Stimulated activated naive CD8-positive, alpha-beta T cell treated with anti-CD3 and anti-CD28 coated beads, Interleukin-15, amount 100 ng/mL, for 72 hours (primary cell): Measurements from ENCODE around the gene EPB41L4A.

Experiments
- ATAC-seq: fragments of 150-1000 bp; cut with Tn5 transposase; 2 replicates; pipeline ENCODE4 v1.10.0; 2021; ENCODE audit warnings: mild to moderate bottlenecking, moderate library complexity
- DNase-seq, 2 donors: peaks; one replicate each; pipeline ENCODE4 v3.0.0; 2021 to 2022
- H3K27ac Mint-ChIP-seq, 2 donors: one replicate each; pipeline ENCODE4 v1.8.0; 2022; ENCODE audit warnings: mild to moderate bottlenecking in 2 of 2, mixed read lengths in 2 of 2, moderate library complexity in 2 of 2
- H3K27me3 Mint-ChIP-seq: one replicate; pipeline ENCODE4 v1.8.0; 2022; ENCODE audit warnings: mixed read lengths
- H3K4me1 Mint-ChIP-seq: one replicate; pipeline ENCODE4 v1.8.0; 2022; ENCODE audit warnings: mild to moderate bottlenecking, mixed read lengths
- H3K4me3 Mint-ChIP-seq, 2 donors: one replicate each; pipeline ENCODE4 v1.8.0; 2022; ENCODE audit warnings: mild to moderate bottlenecking in 2 of 2, mixed read lengths in 2 of 2, moderate library complexity in 1 of 2
- H3K9me3 Mint-ChIP-seq, 2 donors: one replicate each; pipeline ENCODE4 v1.8.0; 2022; ENCODE audit warnings: mixed read lengths in 2 of 2

Gene EPB41L4A

GRCh38 chr5:112165897-112166737, 253.0 kb downstream of the EPB41L4A start:
- Mint-ChIP-seq H3K9me3 (no peaks in the 10 kb centered on the region), H3K4me3 (no peak overlapping the region), H3K4me1 (peaks cover 23% of the 10 kb centered on the region), H3K27ac (peak overlapping the region in 1 of 2 donors; percentile 5), H3K27me3 (no peaks in the 10 kb centered on the region)
- DNase-seq (no peak), ATAC-seq (no peak)

DNA sequence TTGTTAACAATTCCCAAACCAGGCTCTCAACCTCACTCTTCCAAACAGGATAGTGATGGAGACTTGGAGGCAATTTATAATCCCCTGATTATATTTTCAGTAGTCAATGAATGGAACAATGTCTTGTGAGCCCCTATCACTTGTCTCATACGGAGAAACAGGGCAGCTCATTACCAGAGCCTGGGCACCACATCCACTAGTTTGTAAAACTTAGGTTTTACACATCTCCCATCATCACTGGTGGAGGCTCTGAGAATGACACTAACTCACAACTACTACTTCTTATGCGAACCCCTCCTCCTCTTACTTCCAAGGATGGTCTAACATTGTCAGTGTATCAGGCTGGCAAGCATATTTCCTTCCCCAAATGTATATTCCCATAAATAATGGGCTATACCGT, 253.7 kb downstream of the EPB41L4A start:
- Mint-ChIP-seq H3K27ac (no peak overlapping the region), H3K4me3 (no peak overlapping the region), H3K4me1 (peaks cover 27% of the 10 kb centered on the region), H3K27me3 (no peaks in the 10 kb centered on the region), H3K9me3 (peaks cover 1 to 3% of the 10 kb centered on the region in 2 donors)
- ATAC-seq (no peak), DNase-seq (no peak)

DNA sequence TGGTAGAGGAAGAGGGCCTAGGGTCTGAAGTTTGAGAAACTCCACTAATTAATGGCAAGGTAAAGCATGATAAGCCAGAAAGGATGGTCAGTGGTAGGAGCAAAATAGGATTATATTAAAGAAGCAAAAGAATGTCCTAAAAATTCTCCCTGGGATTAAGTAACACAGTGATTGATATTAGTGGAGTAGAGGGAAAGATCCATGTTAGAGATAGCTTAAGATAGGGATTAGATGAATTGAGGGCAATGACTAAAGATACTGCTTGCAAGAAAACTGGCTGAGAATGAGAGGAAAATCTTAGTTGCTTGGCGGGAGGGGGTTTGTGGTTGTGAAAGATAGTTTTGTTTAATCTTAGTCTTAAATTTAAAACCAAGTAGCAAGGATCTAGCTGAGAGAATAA, 255.6 kb downstream of the EPB41L4A start:
- H3K27ac Mint-ChIP-seq = peak overlapping the region; percentile 24 to 35
- no peak for ATAC-seq

GRCh38 chr5:112161392-112161748, 257.7 kb downstream of the EPB41L4A start:
- peaks cover 32% of the 10 kb centered on the region for H3K4me1 Mint-ChIP-seq
- H3K27ac Mint-ChIP-seq = peak overlapping the region; percentile 91 to 98
- no peak for ATAC-seq
- H3K9me3 Mint-ChIP-seq = peaks cover 6 to 9% of the 10 kb centered on the region in 2 donors
- H3K27me3 Mint-ChIP-seq = no peaks in the 10 kb centered on the region
- peak overlapping the region; percentile 87 to 92 for H3K4me3 Mint-ChIP-seq
- no peak for DNase-seq

More for the DNA sequence above, 255.6 kb downstream of the EPB41L4A start:
- H3K4me1 Mint-ChIP-seq = peaks cover 32% of the 10 kb centered on the region
- H3K9me3 Mint-ChIP-seq = peaks cover 4 to 6% of the 10 kb centered on the region in 2 donors
- no peaks in the 10 kb centered on the region for H3K27me3 Mint-ChIP-seq
- H3K4me3 Mint-ChIP-seq = peak overlapping the region in 1 of 2 donors; percentile 32
- DNase-seq = no peak

DNA sequence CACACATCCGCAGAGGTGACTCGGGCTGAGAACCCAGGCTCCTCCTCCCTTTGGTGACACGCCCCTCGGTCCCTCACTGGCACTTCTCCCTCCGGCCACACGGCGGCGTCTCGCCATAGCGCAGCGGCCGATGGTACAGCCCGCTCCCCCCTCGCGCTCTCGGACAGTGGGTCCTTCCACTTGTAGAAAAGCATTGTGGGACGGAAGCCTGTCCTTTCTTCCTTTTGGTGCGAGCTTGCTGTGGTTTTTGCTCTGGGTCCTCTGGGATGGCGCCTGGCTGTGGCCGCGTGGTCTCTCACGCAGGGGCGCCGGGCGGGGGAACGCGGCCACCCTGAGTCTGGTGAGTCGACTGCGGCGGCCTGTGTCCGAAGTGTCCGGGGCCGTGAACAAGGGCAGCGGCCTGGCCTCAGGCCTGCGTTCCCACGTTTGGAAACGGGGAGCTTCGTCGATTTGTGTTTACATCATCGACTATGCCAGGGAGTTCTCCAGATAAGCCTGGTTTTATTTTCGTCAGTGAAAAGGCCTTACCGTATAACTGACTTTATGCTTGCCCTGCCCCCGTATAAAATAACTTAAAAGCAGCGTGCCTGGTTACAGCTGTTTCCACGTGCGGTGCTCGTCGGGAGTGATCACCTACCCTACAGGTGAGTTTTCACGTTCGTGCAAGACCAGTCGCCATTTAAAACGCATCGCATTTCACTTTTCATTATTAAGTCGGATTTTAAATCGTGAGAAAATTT, 258.3 kb downstream of the EPB41L4A start:
- peak; percentile 95 for DNase-seq
- H3K27ac Mint-ChIP-seq = peak overlapping the region; percentile 91 to 98
- peaks cover 6 to 9% of the 10 kb centered on the region in 2 donors for H3K9me3 Mint-ChIP-seq
- ATAC-seq = peak; percentile 98
- peaks cover 32% of the 10 kb centered on the region for H3K4me1 Mint-ChIP-seq
- peak overlapping the region; percentile 87 to 92 for H3K4me3 Mint-ChIP-seq
- H3K27me3 Mint-ChIP-seq = no peaks in the 10 kb centered on the region

GRCh38 chr5:112159435-112159834, 259.6 kb downstream of the EPB41L4A start:
- Mint-ChIP-seq H3K4me3 (no peak overlapping the region), H3K27ac (no peak overlapping the region), H3K9me3 (peaks cover 6 to 9% of the 10 kb centered on the region in 2 donors), H3K27me3 (no peaks in the 10 kb centered on the region), H3K4me1 (peaks cover 40% of the 10 kb centered on the region)
- ATAC-seq (no peak), DNase-seq (no peak)

DNA sequence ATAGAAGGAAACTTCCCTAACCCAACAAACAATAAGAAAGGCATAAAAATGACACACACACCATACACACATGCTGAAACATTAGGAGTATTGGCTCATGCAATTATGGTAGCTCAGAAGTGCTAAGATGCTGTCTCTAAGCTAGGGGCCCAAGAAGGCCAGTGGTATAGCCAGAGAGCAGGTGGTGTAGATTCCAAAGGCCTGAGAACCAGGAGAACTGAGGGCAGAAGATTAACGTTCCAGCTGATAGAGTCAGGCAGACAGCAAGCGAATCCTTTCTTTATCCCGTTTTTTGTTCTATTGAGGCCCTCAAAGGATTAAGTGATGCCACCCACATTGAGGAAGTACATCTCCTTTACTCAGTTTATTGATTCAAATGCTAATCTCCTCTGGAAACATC, 262.9 kb downstream of the EPB41L4A start:
- Mint-ChIP-seq H3K27me3 (no peaks in the 10 kb centered on the region), H3K27ac (no peak overlapping the region), H3K4me3 (no peak overlapping the region), H3K9me3 (peaks cover 6 to 9% of the 10 kb centered on the region in 2 donors), H3K4me1 (peaks cover 17% of the 10 kb centered on the region)
- ATAC-seq (no peak), DNase-seq (no peak)

DNA sequence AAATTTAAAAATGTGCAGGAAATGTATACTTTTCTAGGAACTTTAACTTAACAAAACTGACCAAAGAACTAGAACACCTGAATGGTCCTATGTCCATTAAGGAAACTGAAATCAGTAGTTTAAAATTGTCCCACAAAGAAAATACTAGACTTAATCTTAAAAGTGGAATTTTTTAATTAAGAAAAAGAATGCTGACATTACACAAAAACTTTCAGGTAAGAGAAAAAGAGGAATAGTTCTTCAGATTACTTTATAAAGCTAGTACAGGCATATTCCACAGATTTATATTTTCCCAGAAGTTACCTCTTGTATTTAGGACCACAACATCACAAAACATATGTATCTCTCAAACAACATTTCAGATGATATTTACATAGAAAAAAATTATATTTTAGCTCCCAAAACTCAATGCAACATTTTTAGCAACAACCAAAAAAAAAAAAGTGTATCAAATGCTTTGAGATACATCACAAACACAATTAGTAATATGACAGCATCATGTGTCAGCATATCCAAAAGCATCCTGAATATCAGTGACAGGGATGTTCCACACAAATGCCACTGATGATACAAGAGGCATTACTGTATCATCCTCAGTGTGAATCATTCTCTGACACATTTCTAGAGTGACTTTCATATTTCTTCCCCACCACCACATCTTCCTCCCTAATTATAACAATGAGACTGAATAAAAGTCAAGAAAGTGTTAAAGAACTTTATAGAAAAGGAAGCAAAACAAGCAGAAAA, 264.0 kb downstream of the EPB41L4A start:
- ATAC-seq (peak; percentile 90), DNase-seq (no peak)
- Mint-ChIP-seq H3K9me3 (peaks cover under 1 to 5% of the 10 kb centered on the region in 2 donors), H3K27ac (no peak overlapping the region), H3K4me3 (no peak overlapping the region), H3K27me3 (no peaks in the 10 kb centered on the region), H3K4me1 (peaks cover 10% of the 10 kb centered on the region)

DNA sequence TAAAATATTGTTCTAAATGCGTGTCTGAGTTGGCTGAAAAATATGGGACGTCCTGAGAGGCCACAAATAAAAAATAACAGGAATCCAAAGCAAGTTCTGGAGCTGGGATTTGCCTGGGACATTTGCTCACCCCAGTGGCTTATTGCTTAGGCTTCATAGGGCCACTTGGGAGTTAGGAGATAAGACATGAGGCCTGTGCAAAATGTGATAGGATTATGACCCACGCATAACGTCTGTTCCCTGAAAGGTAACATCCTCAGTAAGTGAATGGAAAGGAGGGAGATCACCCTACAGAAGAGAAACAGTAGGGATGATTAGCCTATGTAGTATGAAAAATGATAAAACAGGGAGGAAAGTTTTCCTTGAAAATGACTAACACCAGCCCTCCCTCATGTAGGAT, 269.4 kb downstream of the EPB41L4A start:
- Mint-ChIP-seq H3K27ac (no peak overlapping the region), H3K4me3 (no peak overlapping the region), H3K27me3 (no peaks in the 10 kb centered on the region), H3K4me1 (no peaks in the 10 kb centered on the region), H3K9me3 (no peaks in the 10 kb centered on the region)
- ATAC-seq (no peak), DNase-seq (no peak)

GRCh38 chr5:112146323-112147226, 272.5 kb downstream of the EPB41L4A start:
- no peak overlapping the region for H3K27ac Mint-ChIP-seq
- DNase-seq (peak; percentile 28 to 53), ATAC-seq (peak; percentile 83)
- peaks cover 9% of the 10 kb centered on the region for H3K27me3 Mint-ChIP-seq
- H3K4me1 Mint-ChIP-seq = no peaks in the 10 kb centered on the region
- H3K4me3 Mint-ChIP-seq = no peak overlapping the region
- H3K9me3 Mint-ChIP-seq = no peaks in the 10 kb centered on the region

DNA sequence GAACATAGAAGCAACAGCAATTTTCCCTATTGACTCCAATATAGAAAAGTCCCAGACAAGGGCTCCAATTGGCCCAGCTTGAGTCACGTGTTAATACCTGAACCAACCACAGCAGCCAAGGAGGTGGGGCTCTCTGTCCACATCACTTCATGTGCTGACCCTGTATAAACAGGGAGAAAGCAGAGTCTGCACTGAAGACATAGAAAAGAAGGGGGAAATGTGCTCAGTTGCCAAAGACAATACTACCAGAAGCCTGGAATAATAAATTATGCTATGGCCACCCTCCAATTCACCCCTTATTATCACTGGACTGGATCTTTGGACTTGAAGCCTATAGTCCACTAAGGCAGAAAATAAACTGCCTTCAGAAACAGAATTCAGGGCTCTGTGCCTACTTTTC, 275.4 kb downstream of the EPB41L4A start:
- no peak for DNase-seq
- Mint-ChIP-seq H3K4me3 (no peak overlapping the region), H3K9me3 (no peaks in the 10 kb centered on the region), H3K27ac (no peak overlapping the region), H3K4me1 (no peaks in the 10 kb centered on the region), H3K27me3 (peaks cover 15% of the 10 kb centered on the region)
- ATAC-seq = no peak

- Mint-ChIP-seq H3K27ac (no peak overlapping the region), H3K4me1 (no peaks in the 10 kb centered on the region), H3K4me3 (no peak overlapping the region), H3K9me3 (no peaks in the 10 kb centered on the region), H3K27me3 (peaks cover 15% of the 10 kb centered on the region)
- DNase-seq (no peak), ATAC-seq (no peak)
These were observed 276.3 kb downstream of the EPB41L4A start for GRCh38 chr5:112142769-112143270.

DNA sequence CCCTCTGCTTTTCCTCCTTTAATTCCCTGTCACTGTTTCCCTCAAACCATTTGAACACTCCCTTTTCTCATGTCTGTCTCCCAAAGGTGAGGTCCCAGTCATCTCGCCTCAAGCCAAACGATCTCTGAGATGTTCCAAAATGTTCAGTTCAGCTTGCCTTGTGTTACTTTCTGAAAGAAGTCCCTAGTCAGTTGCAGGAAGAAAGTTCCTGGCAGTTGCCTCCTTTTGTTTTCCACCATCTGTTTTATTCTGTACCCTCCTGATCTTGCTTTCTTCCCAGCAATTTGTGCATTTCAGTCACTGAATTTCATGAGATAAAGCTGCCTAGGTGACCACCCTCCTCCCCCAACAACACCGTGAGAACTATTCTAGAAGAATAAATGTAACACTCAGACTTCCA, 277.5 kb downstream of the EPB41L4A start:
- Mint-ChIP-seq H3K27ac (no peak overlapping the region), H3K9me3 (no peaks in the 10 kb centered on the region), H3K4me3 (no peak overlapping the region), H3K4me1 (no peaks in the 10 kb centered on the region), H3K27me3 (peaks cover 15% of the 10 kb centered on the region)
- ATAC-seq (no peak), DNase-seq (no peak)

DNA sequence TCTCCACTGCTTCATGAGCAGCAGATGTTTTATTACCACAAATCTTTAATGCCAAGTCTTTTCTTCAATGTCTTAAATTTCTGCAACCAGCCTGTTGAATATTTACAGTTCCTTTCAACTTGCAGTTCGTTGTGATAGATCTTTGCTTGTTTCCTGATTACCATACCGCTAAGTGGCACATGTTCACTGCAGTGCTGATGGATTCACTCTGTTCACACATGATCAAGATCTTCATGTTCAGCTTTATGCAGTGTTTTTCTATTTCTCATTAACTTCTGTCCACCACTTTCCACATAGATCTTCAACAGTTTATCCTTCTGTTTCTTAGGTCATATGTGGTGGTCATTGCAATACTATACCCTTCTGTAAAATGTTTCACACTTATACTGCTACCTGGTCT, 280.6 kb downstream of the EPB41L4A start:
- Mint-ChIP-seq H3K27ac (no peak overlapping the region), H3K4me3 (no peak overlapping the region), H3K9me3 (peaks cover 0 to 5% of the 10 kb centered on the region in 2 donors), H3K27me3 (peaks cover 15% of the 10 kb centered on the region), H3K4me1 (no peaks in the 10 kb centered on the region)
- no peak for ATAC-seq
- no peak for DNase-seq

GRCh38 chr5:112136773-112137172, 282.3 kb downstream of the EPB41L4A start:
- peaks cover 8% of the 10 kb centered on the region for H3K27me3 Mint-ChIP-seq
- ATAC-seq (no peak), DNase-seq (no peak)
- no peak overlapping the region for H3K27ac Mint-ChIP-seq
- H3K4me1 Mint-ChIP-seq = no peaks in the 10 kb centered on the region
- H3K9me3 Mint-ChIP-seq = peaks cover 0 to 5% of the 10 kb centered on the region in 2 donors
- H3K4me3 Mint-ChIP-seq = no peak overlapping the region
